Tibial artery (tissue), 4 donors: ENCODE results near the gene ZNF346.

Source experiments
- DNase-seq, 2 donors: peaks; one replicate each; pipeline ENCODE4 v3.0.0-alpha.2; 2019
- H3K27ac ChIP-seq, 2 donors: fragments of 200-600 bp; sonication (generic) in 1 of 2; 1 replicate in 1 of 2; 2 replicates in 1 of 2; pipeline ENCODE4 v1.5.1; 2018 to 2019; ENCODE audit warnings: mild to moderate bottlenecking in 1 of 2
- H3K27me3 ChIP-seq, 2 donors: fragments of 200-600 bp; sonication (generic) in 1 of 2; one replicate each; pipeline versions ENCODE4 v1.5.1 to v1.6.0; 2016 to 2019
- H3K36me3 ChIP-seq, 3 donors: fragments of 200-600 bp; sonication (generic) in 2 of 3; one replicate each; pipeline ENCODE4 v1.5.1; 2016 to 2019; ENCODE audit warnings: mild to moderate bottlenecking in 2 of 3
- H3K4me1 ChIP-seq, 4 donors: fragments of 200-600 bp; sonication (generic) in 2 of 4; 1 replicate in 3 of 4; 2 replicates in 1 of 4; pipeline ENCODE4 v1.5.1; 2016 to 2019
- H3K4me3 ChIP-seq, 2 donors: fragments of 200-600 bp; sonication (generic) in 1 of 2; 1 replicate in 1 of 2; 2 replicates in 1 of 2; pipeline ENCODE4 v1.5.1; 2018 to 2019; ENCODE audit warnings: mild to moderate bottlenecking in 2 of 2
- H3K9me3 ChIP-seq, 3 donors: fragments of 200-600 bp; sonication (generic) in 1 of 3; one replicate each; pipeline ENCODE4 v1.5.1; 2016 to 2019
- CTCF ChIP-seq, 2 experiments: fragments of 200-600 bp in 1 of 2; fragments of 450-650 bp in 1 of 2; IDR thresholded peaks; one replicate each; pipeline ENCODE4 v1.5.1; 2017 to 2019; ENCODE audit warnings: antibody characterized with exemption in 2 of 2, mild to moderate bottlenecking in 1 of 2, moderate library complexity in 1 of 2
- intact Hi-C: fragments of 100-400 bp; cut with DNase I; formaldehyde crosslinking; loops from one replicate; pipeline ENCODE4 v1.15.0; 2023; ENCODE audit warnings: low total_unique reads

ZNF346 gene

GRCh38 chr5:177081859-177082258, 59.4 kb downstream of the ZNF346 start:
- Histone ChIP-seq H3K27ac (no peak overlapping the region), H3K9me3 (no peaks in the 10 kb centered on the region), H3K4me3 (no peak overlapping the region), H3K36me3 (no peaks in the 10 kb centered on the region), H3K27me3 (peaks cover 0 to 17% of the 10 kb centered on the region in 2 donors), H3K4me1 (peaks cover 0 to 5% (median 3%) of the 10 kb centered on the region in 4 donors)
- intact Hi-C loops: no loop called here
- no peak for TF ChIP-seq CTCF (IDR thresholded peaks at IDR 0.05)
- DNase-seq: no peak

- intact Hi-C loops: no loop called here
- TF ChIP-seq CTCF (IDR thresholded peaks at IDR 0.05): no peak
- Histone ChIP-seq H3K9me3 (no peaks in the 10 kb centered on the region), H3K36me3 (no peaks in the 10 kb centered on the region), H3K4me3 (no peak overlapping the region), H3K27ac (no peak overlapping the region), H3K27me3 (peaks cover 6 to 31% of the 10 kb centered on the region in 2 donors), H3K4me1 (peaks cover 0 to 14% (median 11%) of the 10 kb centered on the region in 4 donors)
- no peak for DNase-seq
Observed at GRCh38 chr5:177083357-177083756, 60.9 kb downstream of the ZNF346 start.

- intact Hi-C loops: no loop called here
- no peak for DNase-seq
- H3K36me3 ChIP-seq: no peaks in the 10 kb centered on the region
- no peaks in the 10 kb centered on the region for H3K9me3 ChIP-seq
- peaks cover 0 to 14% (median 11%) of the 10 kb centered on the region in 4 donors for H3K4me1 ChIP-seq
- TF ChIP-seq CTCF (IDR thresholded peaks at IDR 0.05): no peak
- no peak overlapping the region for H3K27ac ChIP-seq
- no peak overlapping the region for H3K4me3 ChIP-seq
- peaks cover 6 to 35% of the 10 kb centered on the region in 2 donors for H3K27me3 ChIP-seq
Observed at GRCh38 chr5:177084175-177084574, 61.7 kb downstream of the ZNF346 start.

GRCh38 chr5:177085985-177086653, 63.6 kb downstream of the ZNF346 start:
- DNase-seq: no peak
- Histone ChIP-seq H3K27me3 (peaks cover 6 to 48% of the 10 kb centered on the region in 2 donors), H3K27ac (no peak overlapping the region), H3K9me3 (no peaks in the 10 kb centered on the region), H3K4me1 (peaks cover 0 to 14% (median 11%) of the 10 kb centered on the region in 4 donors), H3K36me3 (no peaks in the 10 kb centered on the region), H3K4me3 (peak overlapping the region in 1 of 2 donors; percentile 45)
- intact Hi-C loops: no loop called here
- TF ChIP-seq CTCF (IDR thresholded peaks at IDR 0.05): no peak

GRCh38 chr5:177086654-177087397, 64.3 kb downstream of the ZNF346 start, which contains the start of gene FGFR4:
TSS of gene FGFR4 (plus strand) at chr5:177086915. CDS start at chr5:177089603, 2,688 bp downstream.
- TF ChIP-seq CTCF (IDR thresholded peaks at IDR 0.05): peak; percentile 21 to 33
- no peak within 1 kb of the TSS for H3K27ac ChIP-seq
- DNase-seq: no peak
- peak within 1 kb of the TSS; percentile 29 to 45 for H3K4me3 ChIP-seq
- no peaks in the 10 kb centered on the region for H3K36me3 ChIP-seq
- H3K27me3 ChIP-seq: peaks cover 6 to 51% of the 10 kb centered on the region in 2 donors
- intact Hi-C loops: no loop called here
- peaks cover 0 to 14% (median 11%) of the 10 kb centered on the region in 4 donors for H3K4me1 ChIP-seq
- no peaks in the 10 kb centered on the region for H3K9me3 ChIP-seq
